ENCODE results near the gene CUL7.
"Not testable (repeated sequence)": the region's sequence is repeated elsewhere in the genome, so short reads cannot be mapped to it uniquely, and the experiment has no call there.

Gene CUL7

DNA sequence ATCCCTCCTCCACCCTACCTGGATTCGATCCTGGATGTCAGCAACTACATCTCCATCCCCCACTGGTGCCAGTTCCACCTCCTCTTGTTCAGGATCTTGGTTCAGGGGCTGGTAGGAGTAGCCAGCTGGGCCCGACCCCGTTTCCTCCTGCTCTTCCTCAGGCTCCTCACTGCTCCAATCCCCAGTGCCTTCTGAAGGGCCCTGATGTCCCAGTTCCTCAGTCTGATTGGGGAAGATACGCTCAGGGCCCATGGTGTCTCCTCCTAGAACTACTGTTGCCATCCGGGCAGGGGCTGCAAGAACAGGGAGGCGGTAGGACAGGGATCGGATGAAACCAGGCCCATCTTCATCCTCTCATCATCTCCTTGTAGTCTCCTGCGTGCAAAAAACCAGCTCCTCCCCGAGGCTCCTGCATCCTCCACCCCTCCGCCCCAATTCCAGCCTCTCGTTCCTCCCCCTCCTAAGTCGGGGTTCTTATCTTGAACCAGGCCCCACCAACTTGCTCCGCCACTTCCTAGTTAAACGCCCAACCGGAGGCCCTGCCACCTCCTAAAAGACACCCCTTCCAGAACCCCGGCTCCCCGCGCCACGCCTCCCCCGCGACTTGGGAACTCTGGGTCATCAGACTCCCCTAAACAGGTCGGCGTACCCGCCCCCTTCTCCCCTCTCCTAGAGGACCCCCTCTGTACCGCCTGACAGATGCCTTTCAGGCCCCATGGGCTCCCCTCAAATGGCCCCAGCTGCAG lies 40.4 kb downstream of the CUL7 start:
- DNase-seq: no peak

DNA sequence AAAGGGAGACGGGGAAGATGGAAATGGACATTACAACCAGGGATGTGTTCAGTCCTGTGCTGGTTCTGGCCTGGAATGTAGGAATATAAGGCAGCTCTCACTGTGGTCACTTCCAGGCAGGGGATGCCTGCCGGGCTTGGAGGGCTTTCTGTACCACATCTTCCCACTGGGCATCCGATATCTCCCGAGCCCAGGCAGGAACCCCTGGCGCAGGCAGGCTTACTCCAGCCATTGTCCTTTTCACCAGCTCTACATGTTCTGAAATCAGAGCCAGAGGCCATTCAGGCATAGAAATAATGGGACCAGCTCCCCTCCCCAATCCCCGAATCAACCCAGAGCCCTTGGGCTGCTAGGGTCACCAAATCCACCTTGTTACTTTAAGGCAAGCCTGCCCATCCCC lies 41.3 kb downstream of the CUL7 start:
- DNase-seq: no peak

DNA sequence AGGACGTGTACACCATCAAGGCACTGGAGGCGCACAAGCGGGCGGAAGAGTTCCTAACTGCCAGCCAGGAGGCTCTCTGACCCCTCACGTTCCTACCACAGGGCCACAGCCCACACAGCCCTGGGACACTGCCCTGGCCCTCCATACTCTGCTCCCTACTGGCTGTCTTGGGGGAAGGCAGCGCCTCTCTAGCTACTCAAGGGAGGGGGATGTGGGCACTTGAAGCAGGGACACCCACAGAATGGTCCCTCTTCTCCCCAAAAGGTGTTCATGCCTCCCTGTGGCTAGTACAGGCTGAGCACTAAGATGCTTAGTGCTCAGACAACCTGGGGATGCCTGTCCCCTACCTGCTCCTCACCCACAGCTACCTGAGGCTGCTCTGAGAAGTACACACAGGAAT lies 42.4 kb downstream of the CUL7 start:
- DNase-seq: no peak

DNA sequence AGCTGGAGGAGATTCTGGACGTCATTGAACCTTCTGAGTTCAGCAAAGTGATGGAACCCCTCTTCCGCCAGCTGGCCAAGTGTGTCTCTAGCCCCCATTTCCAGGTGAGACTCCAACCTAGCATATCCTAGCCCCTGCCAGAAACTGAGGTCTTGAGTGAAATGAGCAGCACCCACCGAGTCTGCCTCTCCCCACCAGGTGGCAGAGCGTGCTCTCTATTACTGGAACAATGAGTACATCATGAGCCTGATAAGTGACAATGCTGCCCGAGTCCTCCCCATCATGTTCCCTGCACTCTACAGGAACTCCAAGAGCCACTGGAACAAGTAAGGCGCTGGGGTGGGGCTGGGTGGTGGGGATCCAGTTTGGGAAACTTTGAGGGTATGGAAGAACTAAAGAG lies 44.5 kb downstream of the CUL7 start:
- DNase-seq: peak; percentile 19

DNA sequence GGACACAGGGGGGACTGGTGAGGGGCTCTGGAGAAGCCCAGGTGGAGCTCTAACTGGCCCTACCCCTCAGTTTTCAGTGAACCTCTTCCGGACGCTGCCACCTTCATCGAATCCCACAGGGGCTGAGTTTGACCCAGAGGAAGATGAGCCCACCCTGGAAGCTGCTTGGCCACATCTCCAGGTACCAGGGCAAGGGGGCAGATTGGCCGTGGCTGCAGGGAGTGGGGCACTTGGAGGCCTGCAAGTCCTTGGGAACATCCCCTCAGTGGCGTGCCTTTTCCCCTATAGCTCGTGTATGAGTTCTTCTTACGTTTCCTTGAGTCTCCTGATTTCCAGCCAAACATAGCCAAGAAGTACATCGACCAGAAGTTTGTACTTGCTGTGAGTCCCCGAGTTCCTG lies 46.5 kb downstream of the CUL7 start:
- DNase-seq: no peak

DNA sequence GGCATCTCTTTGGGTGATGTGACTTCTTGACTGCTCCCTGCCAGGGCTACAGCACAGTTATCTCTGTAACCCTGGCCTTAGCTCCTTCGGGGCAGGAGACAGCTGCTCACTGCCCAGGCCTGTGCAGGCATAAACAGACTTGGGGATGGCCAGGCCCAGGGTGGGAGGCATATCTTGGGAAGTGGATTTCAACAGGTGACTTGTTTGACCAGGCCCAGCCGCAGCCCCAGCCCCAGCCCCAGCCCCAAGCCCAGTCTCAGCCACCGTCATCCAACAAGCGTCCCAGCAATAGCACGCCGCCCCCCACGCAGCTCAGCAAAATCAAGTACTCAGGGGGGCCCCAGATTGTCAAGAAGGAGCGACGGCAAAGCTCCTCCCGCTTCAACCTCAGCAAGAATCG lies 47.4 kb downstream of the CUL7 start:
- no peak for DNase-seq

DNA sequence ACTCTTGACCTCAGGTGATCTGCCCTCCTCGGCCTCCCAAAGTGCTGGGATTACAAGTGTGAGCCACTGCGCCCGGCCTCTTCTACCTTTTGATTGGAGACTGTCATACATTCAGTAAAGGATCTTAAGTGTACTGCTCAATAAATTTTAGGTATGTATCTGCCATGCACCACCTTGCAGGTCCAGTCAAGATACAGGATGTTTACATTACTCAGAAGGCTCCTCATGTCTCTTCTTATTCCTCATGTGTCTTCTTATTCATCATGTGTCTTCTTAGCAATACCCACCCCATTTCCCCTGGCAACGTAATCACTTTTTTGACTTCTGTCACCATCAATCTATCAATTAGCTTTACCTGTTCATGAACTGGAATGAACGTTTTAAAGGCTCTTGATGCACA lies 47.8 kb downstream of the CUL7 start:
- DNase-seq: no peak

DNA sequence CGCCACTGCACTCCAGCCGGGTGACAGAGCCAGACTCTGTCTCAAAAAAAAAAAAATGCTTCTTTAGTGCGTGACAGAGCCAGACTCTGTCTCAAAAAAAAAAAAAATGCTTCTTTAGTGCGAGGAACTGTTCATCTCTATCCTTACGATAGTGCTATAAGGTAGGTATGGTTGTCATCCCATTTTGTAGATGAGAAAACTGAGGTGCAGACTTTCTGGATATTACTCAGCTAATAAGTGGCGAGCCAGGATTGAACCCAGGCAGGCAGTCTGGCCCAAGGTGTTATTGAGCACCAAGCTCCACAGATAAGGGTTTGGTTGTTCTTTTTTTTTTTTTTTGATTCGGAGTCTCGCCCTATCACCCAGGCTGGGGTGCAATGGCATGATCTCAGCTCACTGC lies 51.8 kb downstream of the CUL7 start:
- no peak for DNase-seq

DNA sequence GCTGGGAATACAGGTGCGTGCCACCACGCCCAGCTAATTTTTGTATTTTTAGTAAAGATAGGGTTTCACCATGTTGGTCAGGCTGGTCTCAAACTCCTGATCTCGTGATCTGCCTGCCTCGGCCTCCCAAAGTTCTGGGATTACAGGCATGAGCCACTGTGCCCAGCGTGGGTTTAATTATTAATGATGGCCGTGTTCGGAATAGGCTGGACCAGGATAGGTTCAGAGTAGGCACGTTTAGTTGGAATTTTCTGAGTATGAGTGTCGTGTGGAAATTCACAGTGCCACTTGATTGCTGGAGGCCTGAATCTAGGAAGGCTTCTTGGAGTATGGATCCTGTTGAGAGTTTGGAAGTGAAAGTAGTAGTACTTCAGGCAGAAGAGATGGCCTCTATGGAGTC lies 55.4 kb downstream of the CUL7 start:
- not testable (repeated sequence) for DNase-seq

DNA sequence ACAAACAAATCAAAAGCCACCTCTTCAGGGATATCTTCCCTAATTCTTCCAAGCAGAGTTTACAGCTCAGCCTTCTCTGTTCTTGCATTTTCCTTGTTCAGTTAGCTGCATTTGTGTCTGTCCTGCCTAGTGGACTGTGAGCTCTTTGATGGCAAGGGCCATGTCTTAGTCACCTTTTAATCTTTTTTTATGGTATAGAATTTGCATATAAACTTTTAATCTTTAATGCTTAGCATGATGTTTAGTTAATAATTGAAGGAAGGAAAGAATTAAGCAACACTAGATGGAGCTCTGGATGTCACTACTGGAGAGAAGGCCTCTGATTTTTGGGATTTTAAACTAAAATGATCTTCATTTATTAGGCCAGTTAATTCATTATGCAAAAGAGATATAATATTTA lies 57.1 kb downstream of the CUL7 start:
- no peak for DNase-seq

DNA sequence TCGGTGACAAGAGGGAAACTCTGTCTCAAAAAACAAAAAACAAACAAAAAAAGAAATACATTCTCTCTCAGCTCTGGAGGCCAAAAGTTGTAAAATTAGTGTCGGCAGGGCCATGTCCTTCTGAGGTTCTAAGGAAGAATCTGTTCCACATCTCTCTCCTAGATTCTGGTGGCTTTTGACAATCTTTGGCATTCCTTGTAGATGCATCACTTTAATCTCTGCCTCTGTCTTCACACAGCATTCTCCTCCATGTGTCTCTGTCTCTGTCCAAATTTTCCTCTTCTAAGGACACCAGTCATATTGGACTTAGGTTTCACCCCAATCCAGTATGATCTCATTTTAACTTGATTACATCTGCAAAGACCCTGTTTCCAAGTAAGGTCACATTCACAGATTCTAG lies 60.2 kb downstream of the CUL7 start:
- no peak for DNase-seq

DNA sequence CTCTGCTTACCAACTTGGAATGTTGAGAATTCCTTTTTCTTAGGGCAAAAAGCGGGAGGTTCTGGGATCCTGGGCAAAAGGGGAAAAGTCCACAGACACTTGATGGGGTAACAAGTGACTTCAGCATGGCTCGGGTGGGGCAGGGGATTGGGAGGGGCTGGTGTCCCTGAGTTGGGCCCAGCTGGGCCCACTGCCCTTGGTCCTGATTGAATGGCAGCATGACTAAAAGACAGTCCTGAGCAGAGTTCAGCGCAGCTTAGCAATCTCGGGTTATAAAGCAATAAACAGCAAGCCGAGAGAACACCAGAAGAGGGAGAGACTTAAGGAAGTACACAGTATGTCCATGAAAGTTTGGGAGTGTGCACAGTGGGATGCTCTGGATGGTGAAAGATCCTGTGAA lies 63.7 kb downstream of the CUL7 start:
- no peak for DNase-seq

DNA sequence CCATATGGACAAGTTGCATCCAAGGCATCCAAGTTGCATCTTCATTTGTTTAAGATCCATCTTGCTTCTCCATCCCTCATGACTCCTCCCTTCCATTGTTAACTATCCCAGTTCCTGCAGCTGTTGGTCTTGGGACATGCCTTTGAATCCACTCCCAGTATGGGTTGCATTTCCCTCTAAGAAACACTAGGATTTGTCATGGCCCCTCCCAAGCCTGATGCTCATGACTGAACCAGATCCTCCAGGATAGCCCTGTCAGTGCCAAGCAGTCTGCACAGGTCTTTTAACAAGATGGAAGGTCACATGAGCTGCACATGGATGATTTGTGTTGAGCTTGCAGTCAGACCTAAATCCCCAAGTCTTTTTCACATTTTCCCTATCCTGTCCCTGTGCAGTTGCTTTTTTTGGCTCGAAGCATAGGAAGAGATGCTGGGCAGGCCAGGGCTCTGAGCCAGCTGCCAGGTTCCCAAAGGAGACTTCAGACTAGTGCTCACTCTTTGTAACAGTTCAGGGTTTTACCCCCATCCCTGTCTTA lies 65.1 kb downstream of the CUL7 start:
- no peak for DNase-seq
